OCI-LY1 (cell line): Measurements from ENCODE around the gene APPL1.

ENCODE experiments used
- H2AFZ ChIP-seq: fragments of 200-600 bp; sonication (generic), shearing (Covaris generic); 2 replicates; pipeline ENCODE4 v1.6.0; 2014; ENCODE audit warnings: antibody characterized with exemption, mild to moderate bottlenecking, low read length
- H3F3A ChIP-seq: fragments of 200-600 bp; sonication (generic), shearing (Covaris generic); 2 replicates; pipeline ENCODE4 v1.6.0; 2014; ENCODE audit warnings: mild to moderate bottlenecking, antibody characterized with exemption, low read length, moderate library complexity; ENCODE audit not compliant: insufficient read depth
- H3K27ac ChIP-seq: fragments of 200-600 bp; sonication (generic); 2 replicates; pipeline ENCODE4 v1.5.1; 2014; ENCODE audit warnings: low read length, mixed run types, mild to moderate bottlenecking, low read depth; ENCODE audit not compliant: poor library complexity, severe bottlenecking
- H3K27me3 ChIP-seq: fragments of 200-600 bp; sonication (generic); 2 replicates; pipeline ENCODE4 v1.6.0; 2014; ENCODE audit warnings: antibody characterized with exemption, mild to moderate bottlenecking, low read length, moderate library complexity; ENCODE audit not compliant: insufficient read depth
- H3K36me3 ChIP-seq: fragments of 200-600 bp; sonication (generic); 2 replicates; pipeline ENCODE4 v1.6.1; 2014; ENCODE audit warnings: mild to moderate bottlenecking, antibody characterized with exemption, low read length, moderate library complexity, mixed read lengths; ENCODE audit not compliant: insufficient read depth
- H3K4me1 ChIP-seq: fragments of 200-600 bp; sonication (generic); 2 replicates; pipeline ENCODE4 v1.5.1; 2014; ENCODE audit warnings: mild to moderate bottlenecking, low read length, moderate library complexity; ENCODE audit not compliant: insufficient read depth, severe bottlenecking
- H3K4me2 ChIP-seq: fragments of 200-600 bp; sonication (generic), shearing (Covaris generic); 2 replicates; pipeline ENCODE4 v1.6.1; 2014; ENCODE audit warnings: low read length
- H3K4me3 ChIP-seq: fragments of 200-600 bp; sonication (generic); 2 replicates; pipeline ENCODE4 v1.5.1; 2014; ENCODE audit warnings: low read length, low read depth, mild to moderate bottlenecking, mixed read lengths; ENCODE audit not compliant: poor library complexity, severe bottlenecking
- H3K79me2 ChIP-seq: fragments of 200-600 bp; shearing (Covaris generic); 2 replicates; pipeline ENCODE4 v1.6.1; 2016; ENCODE audit warnings: mixed run types, low read length, mixed read lengths; ENCODE audit not compliant: insufficient read depth
- H3K9ac ChIP-seq: fragments of 200-600 bp; sonication (generic), shearing (Covaris generic); 2 replicates; pipeline ENCODE4 v1.6.1; 2014; ENCODE audit warnings: mild to moderate bottlenecking, low read length, mixed read lengths
- H3K9me2 ChIP-seq: fragments of 200-600 bp; sonication (generic), shearing (Covaris generic); 2 replicates; pipeline ENCODE4 v1.6.1; 2014; ENCODE audit warnings: low read depth, mild to moderate bottlenecking, low read length, mixed read lengths
- H3K9me3 ChIP-seq: fragments of 200-600 bp; shearing (Covaris generic); 2 replicates; pipeline ENCODE4 v1.6.1; 2014; ENCODE audit warnings: low read length, mixed read lengths
- H4K20me1 ChIP-seq: fragments of 200-600 bp; sonication (generic), shearing (Covaris generic); 2 replicates; pipeline ENCODE4 v1.6.0; 2016; ENCODE audit warnings: mild to moderate bottlenecking, low read length; ENCODE audit not compliant: insufficient read depth
- CTCF ChIP-seq: fragments of 200-600 bp; sonication (generic), shearing (Covaris generic); IDR thresholded peaks from 2 replicates; pipeline ENCODE4 v1.5.1; 2017; ENCODE audit warnings: mild to moderate bottlenecking, antibody characterized with exemption, low read length, moderate library complexity, mixed read lengths
- EZH2 ChIP-seq: fragments of 200-600 bp; sonication (generic), shearing (Covaris generic); IDR thresholded peaks from 2 replicates; pipeline ENCODE4 v1.8.0; 2017; ENCODE audit warnings: borderline replicate concordance, mixed run types, mild to moderate bottlenecking, antibody characterized with exemption, low read length, moderate library complexity, mixed read lengths

The APPL1 gene

GRCh38 chr3:57274845-57275244, 47.3 kb downstream of the APPL1 start:
- H3K9ac ChIP-seq = no peak overlapping the region
- no peak overlapping the region for H3K27ac ChIP-seq
- H3K4me2 ChIP-seq = no peak overlapping the region
- peaks cover 44% of the 10 kb centered on the region for H3K36me3 ChIP-seq
- H3K4me3 ChIP-seq = no peak overlapping the region
- no peaks in the 10 kb centered on the region for H3K9me3 ChIP-seq
- no peaks in the 10 kb centered on the region for H3K27me3 ChIP-seq
- H2AFZ ChIP-seq = no peak overlapping the region
- no peaks in the 10 kb centered on the region for H3K9me2 ChIP-seq
- H3K79me2 ChIP-seq = no peaks in the 10 kb centered on the region
- no peaks in the 10 kb centered on the region; the same call in 1 of the 2 replicates for H3F3A ChIP-seq
- H4K20me1 ChIP-seq = no peaks in the 10 kb centered on the region
- H3K4me1 ChIP-seq = no peaks in the 10 kb centered on the region
- TF ChIP-seq EZH2 (no peak), CTCF (no peak)

GRCh38 chr3:57275393-57275792, 47.9 kb downstream of the APPL1 start:
- Histone ChIP-seq H4K20me1 (no peaks in the 10 kb centered on the region), H3K36me3 (peaks cover 38% of the 10 kb centered on the region), H3K9me2 (no peaks in the 10 kb centered on the region), H3K4me1 (no peaks in the 10 kb centered on the region), H3K4me2 (no peak overlapping the region), H3K4me3 (no peak overlapping the region), H2AFZ (no peak overlapping the region), H3K27me3 (no peaks in the 10 kb centered on the region), H3K27ac (no peak overlapping the region), H3K9me3 (no peaks in the 10 kb centered on the region), H3F3A (no peaks in the 10 kb centered on the region; the same call in 1 of the 2 replicates), H3K79me2 (no peaks in the 10 kb centered on the region), H3K9ac (no peak overlapping the region)
- TF ChIP-seq EZH2 (no peak), CTCF (no peak)

GRCh38 chr3:57278237-57278636, 50.7 kb downstream of the APPL1 start:
- Histone ChIP-seq H2AFZ (no peak overlapping the region), H3K4me3 (no peak overlapping the region), H3K4me1 (no peaks in the 10 kb centered on the region), H3K9ac (no peak overlapping the region), H3K4me2 (no peak overlapping the region), H4K20me1 (no peaks in the 10 kb centered on the region), H3K9me2 (no peaks in the 10 kb centered on the region), H3K9me3 (no peaks in the 10 kb centered on the region), H3F3A (no peaks in the 10 kb centered on the region; the same call in 1 of the 2 replicates), H3K79me2 (no peaks in the 10 kb centered on the region), H3K27me3 (no peaks in the 10 kb centered on the region), H3K36me3 (peaks cover 13% of the 10 kb centered on the region), H3K27ac (no peak overlapping the region)
- TF ChIP-seq CTCF = no peak
- no peak for TF ChIP-seq EZH2
